H9 (cell line): ENCODE measurements around the gene NKPD1. TPM values are rescaled to one million over a fixed set of nuclear protein-coding genes. Genes with fewer than 3 reads are reported as not detected.

Source experiments
- DNase-seq: peaks from one replicate; pipeline ENCODE4 v3.0.0-alpha.2; 2017
- H2AFZ ChIP-seq: one replicate; pipeline ENCODE4 v1.6.1; 2013; ENCODE audit warnings: mild to moderate bottlenecking, low read length, control low read depth, moderate library complexity
- H2AK5ac ChIP-seq: 2 replicates; pipeline ENCODE4 v1.6.1; 2013; ENCODE audit warnings: low read length, control low read depth, mixed read lengths; ENCODE audit not compliant: insufficient read length
- H2BK120ac ChIP-seq: one replicate; pipeline ENCODE4 v1.6.1; 2013; ENCODE audit warnings: low read depth, mild to moderate bottlenecking, low read length, control low read depth, inconsistent platforms; ENCODE audit not compliant: poor library complexity, severe bottlenecking
- H2BK12ac ChIP-seq: 2 replicates; pipeline ENCODE4 v1.6.1; 2013; ENCODE audit warnings: low read length, control low read depth, mixed read lengths, low read depth; ENCODE audit not compliant: insufficient read length
- H2BK15ac ChIP-seq: 2 replicates; pipeline ENCODE4 v1.6.1; 2013; ENCODE audit warnings: low read depth, low read length, control low read depth
- H2BK20ac ChIP-seq: one replicate; pipeline ENCODE4 v1.6.1; 2013; ENCODE audit warnings: low read depth, mild to moderate bottlenecking, low read length, control low read depth, inconsistent platforms; ENCODE audit not compliant: poor library complexity, severe bottlenecking
- H2BK5ac ChIP-seq: 2 replicates; pipeline ENCODE4 v1.6.1; 2013; ENCODE audit warnings: low read length, control low read depth, mixed read lengths; ENCODE audit not compliant: insufficient read length
- H3K14ac ChIP-seq: 2 replicates; pipeline ENCODE4 v1.6.1; 2013; ENCODE audit warnings: low read length, control low read depth; ENCODE audit not compliant: insufficient read depth
- H3K18ac ChIP-seq: 2 replicates; pipeline ENCODE4 v1.6.1; 2013; ENCODE audit warnings: low read depth, mild to moderate bottlenecking, mixed read lengths, low read length, control low read depth; ENCODE audit not compliant: insufficient read length
- H3K23ac ChIP-seq: 2 replicates; pipeline ENCODE4 v1.6.1; 2013; ENCODE audit warnings: low read length, control low read depth, mixed read lengths, low read depth; ENCODE audit not compliant: insufficient read length
- H3K23me2 ChIP-seq: 2 replicates; pipeline ENCODE4 v1.6.1; 2013; ENCODE audit warnings: low read depth, mild to moderate bottlenecking, mixed read lengths, low read length, control low read depth; ENCODE audit not compliant: insufficient read length, poor library complexity, severe bottlenecking
- H3K27ac ChIP-seq: 2 replicates; pipeline ENCODE4 v1.5.1; 2013; ENCODE audit warnings: low read length, control low read depth, mixed read lengths, low read depth; ENCODE audit not compliant: insufficient read length
- H3K27me3 ChIP-seq: 2 replicates; pipeline ENCODE4 v1.6.1; 2013; ENCODE audit warnings: low read length, control low read depth, inconsistent platforms; ENCODE audit not compliant: insufficient read depth
- H3K4ac ChIP-seq: 2 replicates; pipeline ENCODE4 v1.6.1; 2013; ENCODE audit warnings: low read depth, mild to moderate bottlenecking, control low read depth, inconsistent platforms, low read length, moderate library complexity
- H3K4me1 ChIP-seq: 2 replicates; pipeline ENCODE4 v1.6.1; 2013; ENCODE audit warnings: low read length, control low read depth, inconsistent platforms; ENCODE audit not compliant: insufficient read depth
- H3K4me2 ChIP-seq: 2 replicates; pipeline ENCODE4 v1.6.1; 2013; ENCODE audit warnings: low read length, control low read depth, mixed read lengths; ENCODE audit not compliant: insufficient read length, insufficient read depth
- H3K56ac ChIP-seq: 2 replicates; pipeline ENCODE4 v1.6.1; 2013; ENCODE audit warnings: low read depth, mild to moderate bottlenecking, mixed read lengths, low read length, control low read depth; ENCODE audit not compliant: insufficient read length
- H3K79me1 ChIP-seq: 2 replicates; pipeline ENCODE4 v1.6.1; 2013; ENCODE audit warnings: low read depth, mild to moderate bottlenecking, moderate library complexity, low read length, control low read depth, inconsistent platforms; ENCODE audit not compliant: insufficient read depth, poor library complexity, severe bottlenecking
- H3K79me2 ChIP-seq: 2 replicates; pipeline ENCODE4 v1.6.1; 2013; ENCODE audit warnings: low read length, control low read depth, inconsistent platforms; ENCODE audit not compliant: insufficient read depth
- H3K9ac ChIP-seq: 2 replicates; pipeline ENCODE4 v1.6.1; 2013; ENCODE audit warnings: low read length, control low read depth, mixed read lengths; ENCODE audit not compliant: insufficient read length; ENCODE audit errors: extremely low read depth
- H3K9me3 ChIP-seq: one replicate; pipeline ENCODE4 v1.6.1; 2013; ENCODE audit warnings: low read depth, low read length, inconsistent platforms; ENCODE audit not compliant: control insufficient read depth
- H3T11ph ChIP-seq: one replicate; pipeline ENCODE4 v1.6.1; 2013; ENCODE audit warnings: mild to moderate bottlenecking, low read length, control low read depth, inconsistent platforms
- H4K20me1 ChIP-seq: one replicate; pipeline ENCODE4 v1.6.1; 2013; ENCODE audit not compliant: control insufficient read depth, insufficient read length, insufficient read depth
- H4K5ac ChIP-seq: 2 replicates; pipeline ENCODE4 v1.6.1; 2013; ENCODE audit warnings: low read depth, mild to moderate bottlenecking, mixed read lengths, low read length, control low read depth; ENCODE audit not compliant: insufficient read length
- H4K8ac ChIP-seq: replicated peaks from 2 replicates; pipeline ENCODE4 v1.6.1; 2013; ENCODE audit warnings: low read length, control low read depth, mixed read lengths, low read depth; ENCODE audit not compliant: insufficient read length
- H4K91ac ChIP-seq: 2 replicates; pipeline ENCODE4 v1.6.1; 2013; ENCODE audit warnings: low read depth, mild to moderate bottlenecking, moderate library complexity, mixed read lengths, low read length, control low read depth; ENCODE audit not compliant: insufficient read length
- H3K27ac Mint-ChIP-seq, 3 experiments: 2 replicates in 2 of 3; 3 replicates in 1 of 3; pipeline ENCODE4 v1.8.0; 2020 to 2021; ENCODE audit warnings: mixed read lengths in 3 of 3, mild to moderate bottlenecking in 1 of 3, moderate library complexity in 1 of 3
- H3K27me3 Mint-ChIP-seq: 2 replicates; pipeline ENCODE4 v1.8.0; 2021; ENCODE audit warnings: low read depth, mild to moderate bottlenecking, moderate library complexity, mixed read lengths
- H3K36me3 Mint-ChIP-seq, 3 experiments: 2 replicates in 2 of 3; 3 replicates in 1 of 3; pipeline ENCODE4 v1.8.0; 2020 to 2021; ENCODE audit warnings: low read depth in 3 of 3, mixed read lengths in 3 of 3; ENCODE audit not compliant: insufficient read depth in 1 of 3
- H3K4me1 Mint-ChIP-seq, 2 experiments: 2 replicates each; pipeline ENCODE4 v1.8.0; 2020; ENCODE audit warnings: mixed read lengths in 2 of 2
- H3K4me3 Mint-ChIP-seq, 2 experiments: 2 replicates in 1 of 2; 3 replicates in 1 of 2; pipeline ENCODE4 v1.8.0; 2020 to 2021; ENCODE audit warnings: mild to moderate bottlenecking in 2 of 2, mixed read lengths in 2 of 2, moderate library complexity in 1 of 2
- H3K9me3 Mint-ChIP-seq, 2 experiments: 2 replicates in 1 of 2; 3 replicates in 1 of 2; pipeline ENCODE4 v1.8.0; 2020; ENCODE audit warnings: mild to moderate bottlenecking in 2 of 2, mixed read lengths in 2 of 2, moderate library complexity in 1 of 2
- WGBS: extraction: QIAGEN DNeasy Blood & Tissue Kit; methylation state at CpG from one replicate; pipeline ENCODE4 v1.1.7; 2013; ENCODE audit warnings: missing lambda C conversion rate, low lambda C conversion rate, mixed read lengths; ENCODE audit not compliant: insufficient read length; ENCODE audit errors: extremely low coverage; 5-methylcytosine and 5-hydroxymethylcytosine counted together
- total RNA-seq: library from RNA; stranded (reverse); gene quantifications from 2 replicates; pipeline ENCODE4 v1.2.1, GENCODE V29; 2021
- TF ChIP-seq, protein P1 (sequence below): fragments of 200-600 bp; sonication (generic); conservative IDR thresholded peaks from 3 replicates; pipeline ENCODE4 v1.8.0; 2021; ENCODE audit warnings: antibody characterized with exemption, mild to moderate bottlenecking

Gene NKPD1
- total RNA-seq, 1 experiment from 2014 or later, result 0.17 TPM

DNA sequence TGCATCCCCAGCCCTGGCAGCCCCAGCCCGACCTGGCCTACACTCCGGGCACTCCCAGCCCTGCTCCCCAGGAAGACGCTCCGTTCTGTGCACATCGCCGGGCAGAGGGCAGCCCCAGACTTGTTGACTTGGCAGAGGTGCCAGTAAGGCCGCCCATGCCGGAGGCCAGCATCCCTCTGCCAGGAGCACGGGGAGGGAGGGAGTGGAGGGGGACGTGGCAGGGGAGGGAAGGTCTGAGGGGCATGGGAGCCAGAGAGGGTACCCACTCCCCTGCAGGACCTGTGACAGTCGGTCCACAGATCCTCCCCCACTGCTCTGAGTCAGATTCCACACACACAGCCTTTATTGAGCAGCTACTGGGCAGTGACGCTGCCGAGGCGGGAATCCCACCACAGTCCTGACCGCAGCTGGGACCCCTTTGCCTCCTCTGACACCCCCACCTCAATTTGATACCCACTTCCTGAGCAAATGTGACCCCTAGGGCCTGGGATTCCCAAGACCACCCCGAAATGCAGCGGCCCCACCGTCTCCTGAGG lies 1.9 kb upstream of the NKPD1 start:
- Histone ChIP-seq H3K56ac (no peak overlapping the region), H3K9ac (no peak overlapping the region), H3K14ac (no peak overlapping the region), H3K9me3 (no peaks in the 10 kb centered on the region), H3K23ac (no peak overlapping the region), H2BK20ac (no peak overlapping the region), H2BK120ac (no peak overlapping the region), H2AFZ (no peak overlapping the region), H4K5ac (no peak overlapping the region), H2AK5ac (no peak overlapping the region), H4K8ac (no peak overlapping the region), H3T11ph (no peak overlapping the region), H2BK12ac (no peak overlapping the region), H2BK5ac (no peak overlapping the region), H3K79me2 (no peaks in the 10 kb centered on the region), H3K18ac (no peak overlapping the region), H4K91ac (no peak overlapping the region), H3K23me2 (no peaks in the 10 kb centered on the region), H3K27ac (no peak overlapping the region), H4K20me1 (no peaks in the 10 kb centered on the region), H3K4me1 (no peaks in the 10 kb centered on the region), H3K4me2 (no peak overlapping the region), H3K27me3 (no peaks in the 10 kb centered on the region), H3K79me1 (no peaks in the 10 kb centered on the region), H3K4ac (no peak overlapping the region), H2BK15ac (no peak overlapping the region)
- Mint-ChIP-seq H3K27me3 (peaks cover 39% of the 10 kb centered on the region), H3K36me3 (no peaks in the 10 kb centered on the region; a peak in 1 of 7 replicates), H3K4me3 (no peak overlapping the region), H3K4me1 (peaks cover 2 to 32% of the 10 kb centered on the region in 2 experiments), H3K27ac (no peak overlapping the region), H3K9me3 (no peaks in the 10 kb centered on the region)
- DNase-seq, result no peak
- TF ChIP-seq, protein P1, sequence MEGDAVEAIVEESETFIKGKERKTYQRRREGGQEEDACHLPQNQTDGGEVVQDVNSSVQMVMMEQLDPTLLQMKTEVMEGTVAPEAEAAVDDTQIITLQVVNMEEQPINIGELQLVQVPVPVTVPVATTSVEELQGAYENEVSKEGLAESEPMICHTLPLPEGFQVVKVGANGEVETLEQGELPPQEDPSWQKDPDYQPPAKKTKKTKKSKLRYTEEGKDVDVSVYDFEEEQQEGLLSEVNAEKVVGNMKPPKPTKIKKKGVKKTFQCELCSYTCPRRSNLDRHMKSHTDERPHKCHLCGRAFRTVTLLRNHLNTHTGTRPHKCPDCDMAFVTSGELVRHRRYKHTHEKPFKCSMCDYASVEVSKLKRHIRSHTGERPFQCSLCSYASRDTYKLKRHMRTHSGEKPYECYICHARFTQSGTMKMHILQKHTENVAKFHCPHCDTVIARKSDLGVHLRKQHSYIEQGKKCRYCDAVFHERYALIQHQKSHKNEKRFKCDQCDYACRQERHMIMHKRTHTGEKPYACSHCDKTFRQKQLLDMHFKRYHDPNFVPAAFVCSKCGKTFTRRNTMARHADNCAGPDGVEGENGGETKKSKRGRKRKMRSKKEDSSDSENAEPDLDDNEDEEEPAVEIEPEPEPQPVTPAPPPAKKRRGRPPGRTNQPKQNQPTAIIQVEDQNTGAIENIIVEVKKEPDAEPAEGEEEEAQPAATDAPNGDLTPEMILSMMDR, result no peak
- WGBS, result no CpG with 5 or more reads among the region's 18 CpGs
